ENCODE data around the gene ZHX3. TPM values are rescaled to one million over a fixed set of nuclear protein-coding genes. Genes with fewer than 3 reads are reported as not detected.

The ZHX3 gene
- total and polyA plus RNA-seq, 4 donors = 3.2 to 30.0 (median 8.0) TPM

DNA sequence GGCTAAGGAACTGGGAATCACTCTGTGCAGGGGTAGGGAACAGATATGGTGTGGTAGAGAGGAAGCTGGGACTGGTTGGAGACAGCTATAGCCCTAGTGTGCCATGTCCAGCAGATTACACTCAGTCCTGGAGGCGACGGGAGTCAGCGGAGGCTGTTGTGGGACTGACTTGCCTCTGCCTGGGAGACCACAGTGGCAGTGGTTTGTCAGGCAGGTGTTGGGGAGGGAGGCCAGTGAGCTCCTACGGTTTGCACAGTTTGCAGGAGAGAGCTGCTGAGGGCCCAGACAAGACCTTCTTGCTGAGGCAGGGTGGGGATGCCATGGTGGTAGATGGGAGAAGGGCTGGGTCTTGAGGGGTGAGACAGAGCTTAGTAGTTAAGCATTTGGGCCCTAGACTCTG is 175.3 kb downstream of the ZHX3 start (continued):
- TF ChIP-seq REST (IDR thresholded peaks at IDR 0.05) (no peak), RAD21 (IDR thresholded peaks at IDR 0.05) (no peak)

GRCh38 chr20:41141153-41141815 is 176.2 kb downstream of the ZHX3 start:
- Histone ChIP-seq H3K9me3 (ENCODE audit: control insufficient read depth in 4 of 4, low read length in 3 of 4) (no peaks in the 10 kb centered on the region), H3K36me3 (ENCODE audit: control insufficient read depth in 4 of 4, insufficient read depth in 3 of 4, low read depth in 1 of 4, low read length in 3 of 4) (no peaks in the 10 kb centered on the region), H3K4me1 (ENCODE audit: control insufficient read depth in 4 of 4, insufficient read depth in 4 of 4, low read length in 3 of 4) (peaks cover 2 to 23% (median 13%) of the 10 kb centered on the region in 4 donors), H3K4me3 (ENCODE audit: low read depth in 1 of 3, low read length in 3 of 3) (no peak overlapping the region), H3K9ac (ENCODE audit: low read depth in 1 of 2, low read length in 2 of 2) (no peak overlapping the region), H3K27ac (ENCODE audit: low read depth in 1 of 2, low read length in 2 of 2) (peak overlapping the region; percentile 43 to 52), H3K27me3 (ENCODE audit: control insufficient read depth in 4 of 4, insufficient read depth in 4 of 4, low read length in 3 of 4) (no peaks in the 10 kb centered on the region)
- TF ChIP-seq FOXA1 (IDR thresholded peaks at IDR 0.05) (no peak), EGR1 (IDR thresholded peaks at IDR 0.05; ENCODE audit: low read depth in 2 of 2) (no peak), NR2F2 (IDR thresholded peaks at IDR 0.05) (peak; percentile 81), RXRA (IDR thresholded peaks at IDR 0.05) (no peak), TAF1 (conservative IDR thresholded peaks at IDR 0.05) (no peak), ZBTB33 (IDR thresholded peaks at IDR 0.05) (no peak), HNF4G (IDR thresholded peaks at IDR 0.05) (no peak), MAX (IDR thresholded peaks at IDR 0.05) (peak; percentile 55), SP1 (IDR thresholded peaks at IDR 0.05) (peak; percentile 18), REST (IDR thresholded peaks at IDR 0.05) (no peak)
- 81% methylated on average over 8 of the region's 8 CpGs for WGBS
- DNase-seq (ENCODE audit: low spot score) = no peak

Data from liver (tissue), 9 donors.